OCI-LY1 (cell line): ENCODE results near the gene SLC10A6.

ENCODE experiments used
- CTCF ChIP-seq: fragments of 200-600 bp; sonication (generic), shearing (Covaris generic); IDR thresholded peaks from 2 replicates; pipeline ENCODE4 v1.5.1; 2017; ENCODE audit warnings: mild to moderate bottlenecking, antibody characterized with exemption, low read length, moderate library complexity, mixed read lengths
- EZH2 ChIP-seq: fragments of 200-600 bp; sonication (generic), shearing (Covaris generic); IDR thresholded peaks from 2 replicates; pipeline ENCODE4 v1.8.0; 2017; ENCODE audit warnings: borderline replicate concordance, mixed run types, mild to moderate bottlenecking, antibody characterized with exemption, low read length, moderate library complexity, mixed read lengths

- no peak for TF ChIP-seq EZH2
- no peak for TF ChIP-seq CTCF
These were observed 27.9 kb upstream of the SLC10A6 start for GRCh38 chr4:86876894-86877685.
